HG02571 (cell line): ENCODE results near the gene DDX51.
"Not testable (repeated sequence)": the region's sequence is repeated elsewhere in the genome, so short reads cannot be mapped to it uniquely, and the experiment has no call there.

Experiments
- ATAC-seq: cut with Tn5 transposase; IDR thresholded peaks from one replicate; pipeline ENCODE4 v1.9.1; 2021; ENCODE audit warnings: mild to moderate bottlenecking, moderate library complexity; ENCODE audit not compliant: unreplicated experiment

DDX51 gene

GRCh38 chr12:132121283-132121682 lies 22.8 kb downstream of the DDX51 start:
- ATAC-seq = no peak

GRCh38 chr12:132118876-132119275 lies 25.2 kb downstream of the DDX51 start:
- ATAC-seq = no peak

- no peak for ATAC-seq
Observed at GRCh38 chr12:132117558-132117875, 26.6 kb downstream of the DDX51 start.

GRCh38 chr12:132116709-132117557 lies 27.2 kb downstream of the DDX51 start:
- ATAC-seq = no peak

GRCh38 chr12:132115500-132115899 lies 28.6 kb downstream of the DDX51 start:
- no peak for ATAC-seq

- ATAC-seq = no peak
Observed at GRCh38 chr12:132114667-132115066, 29.5 kb downstream of the DDX51 start.

GRCh38 chr12:132111654-132112304 lies 32.3 kb downstream of the DDX51 start:
- ATAC-seq = no peak

- ATAC-seq = no peak
Observed at GRCh38 chr12:132110677-132111076, 33.4 kb downstream of the DDX51 start.

GRCh38 chr12:132109741-132110140 lies 34.4 kb downstream of the DDX51 start:
- no peak for ATAC-seq

- no peak for ATAC-seq
Observed at GRCh38 chr12:132108211-132108832, 35.8 kb downstream of the DDX51 start.

- no peak for ATAC-seq
Observed at GRCh38 chr12:132106921-132107320, 37.2 kb downstream of the DDX51 start.

- no peak for ATAC-seq
Observed at GRCh38 chr12:132105467-132105866, 38.7 kb downstream of the DDX51 start.

- no peak for ATAC-seq
Observed at GRCh38 chr12:132103542-132104308, 40.4 kb downstream of the DDX51 start.

GRCh38 chr12:132103072-132103471 lies 41.0 kb downstream of the DDX51 start:
- not testable (repeated sequence) for ATAC-seq

- ATAC-seq = no peak
Observed at GRCh38 chr12:132102297-132102696, 41.8 kb downstream of the DDX51 start.

GRCh38 chr12:132100306-132101065 lies 43.6 kb downstream of the DDX51 start:
- ATAC-seq = no peak

GRCh38 chr12:132099739-132100138 lies 44.4 kb downstream of the DDX51 start:
- no peak for ATAC-seq

- no peak for ATAC-seq
Observed at GRCh38 chr12:132095520-132096409, 48.4 kb downstream of the DDX51 start.

GRCh38 chr12:132094269-132094891 lies 49.7 kb downstream of the DDX51 start:
- ATAC-seq = no peak
